GM19238 (cell line): Measurements from ENCODE around the gene HSF4.
A peak's percentile ranks its signal among the peaks of the same experiment; 100 is the strongest.

ENCODE experiments used
- DNase-seq: peaks from one replicate; pipeline ENCODE4 v3.0.0; 2011; ENCODE audit warnings: low spot score; ENCODE audit not compliant: insufficient read length

Gene HSF4

DNA sequence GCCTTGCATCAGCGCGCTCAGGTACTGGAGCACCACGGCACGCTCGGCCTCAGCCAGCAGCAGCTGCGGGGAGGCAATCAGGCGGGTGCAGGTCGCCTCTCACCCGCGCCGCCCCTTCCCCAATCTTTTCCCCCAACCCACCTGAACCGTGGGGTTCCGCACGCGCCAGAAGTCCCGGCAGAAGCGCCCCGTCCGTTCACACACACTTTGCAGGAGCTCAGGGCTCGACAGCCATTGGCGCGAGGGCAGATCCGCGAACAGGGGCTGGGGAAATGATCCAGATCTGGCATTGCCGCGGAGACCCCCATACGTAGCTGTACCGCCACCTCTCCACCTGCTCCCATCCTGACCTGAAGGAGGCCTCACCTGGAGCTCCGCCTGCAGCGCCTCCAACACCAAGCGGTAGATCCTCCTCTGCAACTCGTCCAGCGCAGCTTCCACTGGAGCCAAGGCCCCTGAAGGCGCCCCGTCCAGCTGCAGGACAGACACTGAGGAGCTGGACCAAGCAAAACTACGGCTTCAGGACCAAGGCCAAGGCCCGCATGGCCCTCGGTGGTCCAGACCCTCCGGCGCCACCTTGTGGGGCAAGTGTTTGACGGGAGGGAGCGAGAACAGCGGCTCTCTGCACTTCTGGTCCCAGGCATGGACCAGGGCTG lies 20.6 kb downstream of the HSF4 start:
- peak; percentile 76 for DNase-seq

DNA sequence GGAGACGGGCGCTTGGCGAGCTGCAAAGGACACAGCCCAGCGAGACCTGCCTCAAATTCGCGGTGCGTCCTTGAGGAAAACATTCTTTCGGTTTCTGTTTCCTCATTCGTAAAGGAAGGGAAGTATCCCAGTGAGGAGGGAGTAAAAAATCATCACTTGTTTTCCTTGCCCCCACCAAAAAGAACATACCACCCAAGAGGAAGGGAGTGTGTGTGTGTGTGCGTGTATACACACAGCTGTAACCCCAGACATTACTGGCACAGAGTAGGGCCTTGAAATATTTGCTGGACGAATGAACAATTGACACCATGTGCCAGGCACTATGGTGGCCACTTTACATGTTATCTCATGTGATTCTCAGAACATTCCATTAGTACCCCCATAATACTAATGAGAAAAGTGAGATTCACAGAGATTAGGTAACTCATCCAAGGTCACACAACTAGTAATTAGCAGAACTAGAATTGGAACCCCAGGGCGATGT lies 21.1 kb downstream of the HSF4 start:
- DNase-seq = no peak

DNA sequence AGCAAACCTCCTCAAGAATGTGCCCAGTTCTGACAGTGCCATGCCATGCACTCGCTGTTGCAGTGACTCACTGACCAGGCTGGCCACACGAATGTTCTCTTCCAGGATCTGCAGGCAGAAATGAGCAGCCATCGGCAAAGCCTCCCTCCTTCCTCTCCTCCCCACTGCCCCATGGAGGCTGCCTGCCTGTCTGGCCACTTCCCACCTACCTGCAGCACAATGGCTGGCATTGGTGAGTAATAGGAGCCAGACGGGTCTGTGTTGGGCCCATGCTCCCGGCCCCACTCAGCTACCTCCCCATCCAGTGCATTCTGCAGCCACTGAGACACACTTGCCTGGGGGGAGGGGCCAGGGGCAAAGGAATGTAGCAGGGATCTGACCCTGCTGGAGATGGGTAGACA lies 22.0 kb downstream of the HSF4 start:
- no peak for DNase-seq

DNA sequence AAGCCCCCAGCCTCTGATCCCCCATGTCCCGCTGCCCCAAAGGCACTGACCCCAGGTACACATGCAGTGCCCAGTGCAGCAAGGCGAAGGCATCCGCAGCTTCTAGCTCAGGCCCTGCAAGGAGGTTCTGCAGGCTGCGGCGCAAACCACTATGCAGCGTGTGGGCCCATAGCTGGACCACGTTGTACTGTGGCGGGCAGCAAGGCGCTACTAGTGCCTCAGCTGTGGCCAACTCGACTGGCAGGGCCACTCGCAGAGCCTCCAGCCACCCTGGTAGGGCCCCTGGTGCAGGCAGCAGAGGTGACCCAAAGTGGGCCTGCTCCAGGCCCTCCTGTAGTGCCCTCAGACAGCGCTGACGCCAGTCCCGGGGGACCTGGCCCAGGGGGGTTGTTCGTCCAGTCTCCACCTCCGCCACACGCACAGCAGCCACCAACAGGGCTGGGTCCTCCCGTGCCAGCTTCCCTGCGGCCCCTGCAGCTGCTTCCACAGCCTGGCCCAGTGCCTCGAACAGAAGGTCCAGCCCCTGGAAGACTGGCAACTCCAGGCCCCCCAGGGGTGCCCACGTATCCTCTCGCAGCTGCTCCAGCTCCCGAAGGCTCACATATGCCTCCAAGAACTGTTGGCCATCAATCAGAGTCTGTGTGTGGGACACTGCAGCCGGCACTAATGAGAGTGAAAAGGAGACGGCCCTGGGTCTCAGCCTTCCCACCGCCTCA lies 22.8 kb downstream of the HSF4 start:
- no peak for DNase-seq

DNA sequence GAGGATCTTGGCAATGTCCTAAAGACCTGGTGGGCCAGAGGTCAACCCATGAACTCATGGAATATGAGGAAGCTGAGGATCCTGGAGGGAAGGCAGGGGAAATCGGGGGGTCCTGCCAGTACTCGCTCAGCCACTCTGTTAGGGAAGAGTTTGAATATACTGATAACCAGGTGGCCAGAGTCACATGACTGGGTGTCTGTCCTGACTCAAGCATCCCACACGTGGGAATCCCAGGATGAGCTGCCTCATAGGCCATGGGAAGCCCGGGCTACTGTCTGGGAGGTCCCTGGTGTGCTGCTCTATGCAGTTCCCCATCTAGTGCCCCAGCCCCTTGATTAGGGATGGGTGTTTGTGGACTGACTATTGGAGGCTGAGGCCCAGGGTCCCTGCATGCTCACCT lies 23.8 kb downstream of the HSF4 start:
- no peak for DNase-seq

DNA sequence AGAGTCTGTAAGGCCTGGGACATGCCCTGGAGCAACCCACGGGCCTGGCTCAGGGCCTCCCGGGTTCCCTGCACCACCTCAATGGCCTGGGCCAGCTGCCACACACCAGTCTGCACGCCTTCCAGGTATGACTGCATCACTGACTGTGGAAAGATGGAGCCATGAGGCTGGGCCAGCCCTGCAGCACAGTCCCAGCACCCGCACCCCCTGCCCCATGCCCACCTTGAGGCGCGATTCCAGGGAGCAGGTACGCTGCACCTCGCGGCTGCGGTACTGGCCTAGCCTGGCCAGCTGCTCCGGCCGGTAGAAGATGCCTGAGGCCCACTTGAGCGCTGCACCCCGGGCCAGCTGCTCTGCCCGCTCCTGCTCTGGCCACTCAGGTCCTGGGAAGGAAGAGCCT lies 24.3 kb downstream of the HSF4 start:
- DNase-seq = no peak

DNA sequence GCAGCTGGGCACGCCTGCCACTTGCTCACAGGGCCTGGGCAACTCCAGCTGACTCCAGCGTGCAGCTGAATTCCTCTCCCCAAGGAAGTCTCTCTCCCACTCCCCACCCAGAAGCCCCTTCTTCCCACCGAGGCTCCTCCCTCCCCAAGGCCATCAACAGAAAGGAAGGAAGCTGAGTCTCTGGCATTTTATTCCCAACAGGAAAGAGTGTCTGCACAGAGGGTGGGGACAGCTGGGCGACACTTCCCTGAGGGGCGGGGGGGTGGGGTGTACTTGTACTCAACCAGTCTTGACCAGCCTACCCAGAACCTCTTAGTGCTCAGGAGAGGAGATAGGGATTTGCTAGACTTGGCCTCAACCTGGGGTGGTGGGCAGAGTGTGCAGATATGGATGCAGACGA lies 25.5 kb downstream of the HSF4 start, which contains the start of gene EXOC3L1:
TSS of gene EXOC3L1 (minus strand) at position 96 of the 400 bp plus-strand sequence. CDS start 460 bp downstream, outside the sequence.
- no peak for DNase-seq

DNA sequence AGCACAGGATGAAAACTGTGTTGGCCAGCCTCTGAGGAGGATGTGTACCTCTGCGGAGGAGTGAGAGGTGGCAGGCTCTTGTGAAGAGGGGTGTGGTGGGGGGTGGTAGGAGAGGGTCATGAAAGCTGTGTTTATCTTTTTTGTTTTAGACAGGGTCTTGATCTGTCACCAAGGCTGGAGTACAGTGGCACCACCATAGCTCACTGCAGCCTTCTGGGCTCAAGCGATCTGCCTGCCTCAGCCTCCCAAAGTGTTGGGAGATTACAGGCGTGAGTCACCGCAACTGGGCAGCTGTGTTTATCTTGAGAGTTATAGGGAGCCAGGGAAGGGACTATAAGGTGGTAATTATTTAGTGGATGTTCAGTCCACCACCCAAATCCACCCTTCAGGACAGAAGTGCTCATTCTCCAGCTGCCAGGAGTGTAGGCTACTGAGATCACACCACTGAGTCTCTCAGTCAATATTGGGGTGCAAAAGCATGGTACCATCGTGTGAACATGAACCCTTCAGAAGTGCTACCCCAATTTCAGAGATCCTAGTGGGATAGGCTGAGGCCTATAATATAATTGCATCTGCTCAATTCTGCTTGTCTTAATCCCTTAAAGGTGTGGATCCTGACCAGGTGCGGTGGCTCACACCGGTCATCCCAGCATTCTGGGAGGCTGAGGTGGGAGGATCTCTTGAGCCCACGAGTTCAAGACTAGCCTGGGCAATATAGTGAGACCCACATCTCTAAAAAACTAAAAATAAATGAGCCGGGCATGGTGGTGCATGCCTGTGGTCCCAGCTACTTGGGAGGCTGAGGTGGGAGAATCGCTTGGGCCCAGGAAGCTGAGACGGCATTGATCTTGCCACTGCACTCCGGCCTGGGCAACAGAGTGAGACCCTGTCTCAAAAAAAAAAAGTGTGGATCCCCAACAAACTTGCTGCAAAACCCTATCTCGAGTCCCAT lies 26.2 kb downstream of the HSF4 start:
- no peak for DNase-seq

DNA sequence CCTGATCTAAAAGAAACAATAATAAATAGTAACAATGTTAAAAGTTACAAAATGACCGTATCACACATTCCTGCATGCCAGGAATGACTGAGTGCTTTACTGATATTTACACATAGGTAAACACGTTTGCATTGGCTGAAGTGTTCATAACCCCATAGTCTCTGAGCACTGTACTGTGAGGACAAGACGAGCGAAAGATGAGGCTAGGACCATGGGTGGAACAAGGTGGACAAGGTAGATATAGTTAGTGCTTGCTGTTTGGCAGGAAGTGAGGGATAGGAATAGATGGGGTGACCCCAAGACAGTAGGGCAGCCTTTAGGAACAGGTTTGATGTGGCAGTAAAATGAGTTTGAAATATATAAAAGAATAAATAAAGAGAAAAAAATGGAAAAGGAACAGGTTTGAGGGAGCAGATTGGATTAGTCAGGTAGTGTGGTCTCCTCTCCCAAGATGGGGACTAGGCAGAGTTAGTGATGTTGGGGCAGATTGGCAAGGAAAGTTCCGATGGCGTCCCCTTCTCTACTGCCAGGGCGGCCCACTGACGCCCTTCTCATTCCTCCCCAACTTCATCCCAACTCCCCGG lies 27.0 kb downstream of the HSF4 start:
- DNase-seq = no peak

DNA sequence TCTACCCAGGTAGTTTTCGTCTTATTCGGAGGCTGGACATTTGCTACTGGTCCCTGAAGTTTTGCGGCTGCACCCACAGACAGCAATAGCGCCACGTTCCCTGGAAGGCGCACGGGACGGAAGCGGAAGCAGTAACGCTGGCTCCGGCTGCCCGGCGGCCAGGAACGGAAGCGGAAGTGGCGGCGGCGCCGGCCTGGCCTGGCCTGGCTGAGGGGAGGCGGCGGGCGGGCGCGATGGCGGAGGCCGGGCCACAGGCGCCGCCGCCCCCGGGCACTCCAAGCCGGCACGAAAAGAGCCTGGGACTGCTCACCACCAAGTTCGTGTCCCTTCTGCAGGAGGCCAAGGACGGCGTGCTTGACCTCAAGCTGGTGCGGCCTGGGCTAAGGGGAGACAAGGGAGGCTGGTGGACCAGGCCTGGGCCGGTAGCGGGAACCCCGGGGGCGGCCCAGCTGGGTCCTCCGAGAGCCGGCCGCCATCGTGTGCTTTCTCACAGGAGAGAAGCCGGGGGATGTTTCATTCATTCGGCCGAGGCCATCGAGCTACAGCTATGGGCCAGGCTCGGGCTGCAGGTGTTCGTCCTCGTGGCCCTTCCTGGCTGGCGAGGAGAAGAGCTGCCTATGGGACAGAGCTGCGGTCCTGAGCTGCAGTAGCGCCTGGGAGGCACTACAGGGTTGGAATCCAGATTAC lies 27.6 kb downstream of the HSF4 start, which contains the start of gene E2F4:
TSS of gene E2F4 (plus strand) at position 161 of the 687 bp plus-strand sequence. CDS start at position 234, 73 bp downstream.
- DNase-seq = peak; percentile 98

DNA sequence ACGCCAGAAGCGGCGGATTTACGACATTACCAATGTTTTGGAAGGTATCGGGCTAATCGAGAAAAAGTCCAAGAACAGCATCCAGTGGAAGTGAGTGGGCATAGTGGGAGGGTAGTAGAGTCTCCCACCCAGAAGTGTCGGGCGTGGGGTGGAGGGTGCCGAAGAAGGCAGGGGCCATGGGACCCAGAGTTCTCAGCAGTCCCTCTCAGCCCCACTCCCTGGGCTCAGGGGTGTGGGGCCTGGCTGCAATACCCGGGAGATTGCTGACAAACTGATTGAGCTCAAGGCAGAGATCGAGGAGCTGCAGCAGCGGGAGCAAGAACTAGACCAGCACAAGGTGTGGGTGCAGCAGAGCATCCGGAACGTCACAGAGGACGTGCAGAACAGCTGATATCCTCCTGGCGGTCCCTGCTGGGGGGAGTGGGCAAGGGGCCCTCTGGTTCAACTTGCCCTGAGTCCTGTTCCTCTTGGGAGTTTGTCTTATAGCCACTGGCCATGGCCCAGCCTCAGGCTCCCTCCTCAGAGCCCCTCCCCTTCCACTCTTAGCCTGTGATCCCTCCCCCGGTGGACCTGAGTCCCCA lies 28.3 kb downstream of the HSF4 start:
- no peak for DNase-seq

DNA sequence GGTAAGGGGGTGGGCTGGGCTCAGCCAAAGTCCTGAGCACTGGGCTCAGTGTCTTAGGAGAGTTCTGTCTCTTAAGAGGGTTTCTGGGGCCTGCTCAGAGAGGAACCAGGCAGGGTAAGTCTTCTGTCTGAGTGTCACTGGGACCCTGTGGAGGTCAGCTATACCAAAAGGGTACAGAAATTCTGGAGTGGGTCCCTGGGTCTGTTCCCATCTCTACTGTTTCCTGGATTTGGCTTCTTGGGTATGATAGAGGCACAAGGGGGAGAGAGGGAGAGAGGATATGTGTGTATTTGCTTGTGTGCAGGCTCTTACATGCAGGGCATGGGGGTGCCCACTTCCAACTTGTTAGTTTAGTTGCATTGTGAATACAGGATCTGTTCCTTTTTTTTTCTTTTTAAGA lies 29.0 kb downstream of the HSF4 start:
- DNase-seq = no peak

DNA sequence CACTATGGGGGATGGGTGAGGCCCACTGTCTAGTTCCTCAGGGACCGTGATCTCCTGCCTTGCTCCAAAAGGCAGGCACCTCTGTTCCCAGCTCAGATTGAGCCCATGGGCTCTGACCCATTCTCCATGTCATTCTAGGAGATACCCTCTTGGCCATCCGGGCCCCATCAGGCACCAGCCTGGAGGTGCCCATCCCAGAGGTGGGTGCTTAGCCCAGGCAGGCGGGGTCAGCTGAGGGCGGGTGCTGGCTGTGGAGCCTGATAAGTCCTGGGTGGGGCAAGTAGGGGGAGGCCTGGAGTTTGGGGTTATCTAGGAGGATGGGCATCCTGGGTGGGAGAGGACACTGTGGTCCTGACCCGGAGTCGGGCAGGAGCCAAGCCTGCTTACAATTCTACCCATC lies 29.7 kb downstream of the HSF4 start:
- DNase-seq = no peak

DNA sequence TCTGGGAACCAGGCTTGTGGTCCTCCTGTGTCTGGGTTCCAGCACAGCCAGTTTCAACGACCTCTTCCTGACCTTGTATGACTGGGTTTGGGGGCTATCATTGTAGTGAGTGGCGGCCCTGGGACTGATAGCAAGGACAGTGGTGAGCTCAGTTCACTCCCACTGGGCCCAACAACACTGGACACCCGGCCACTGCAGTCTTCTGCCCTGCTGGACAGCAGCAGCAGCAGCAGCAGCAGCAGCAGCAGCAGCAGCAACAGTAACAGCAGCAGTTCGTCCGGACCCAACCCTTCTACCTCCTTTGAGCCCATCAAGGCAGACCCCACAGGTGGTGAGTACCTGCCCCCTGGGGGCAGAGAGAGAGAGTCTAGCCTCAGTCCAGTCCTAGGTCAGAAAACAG lies 31.1 kb downstream of the HSF4 start:
- no peak for DNase-seq

DNA sequence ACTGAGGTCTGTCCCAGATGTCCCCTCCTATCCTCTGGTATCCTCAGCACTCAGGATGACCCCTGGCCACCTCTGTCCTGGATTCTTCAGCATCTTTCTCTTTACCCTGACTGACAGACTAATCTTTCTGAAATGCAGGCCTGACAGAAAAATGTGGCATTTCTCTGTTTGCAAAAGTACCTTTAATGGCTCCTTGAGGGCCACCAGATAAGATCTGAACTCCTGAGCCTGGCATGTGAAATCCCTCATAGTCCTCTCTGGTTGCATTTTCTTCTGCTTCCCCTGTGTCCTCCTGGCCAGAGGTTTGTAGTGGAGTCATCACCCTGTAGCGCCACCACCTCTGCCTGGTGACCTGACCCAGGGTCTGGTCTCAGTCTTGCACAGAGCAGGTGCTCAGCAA lies 32.3 kb downstream of the HSF4 start:
- DNase-seq = no peak

DNA sequence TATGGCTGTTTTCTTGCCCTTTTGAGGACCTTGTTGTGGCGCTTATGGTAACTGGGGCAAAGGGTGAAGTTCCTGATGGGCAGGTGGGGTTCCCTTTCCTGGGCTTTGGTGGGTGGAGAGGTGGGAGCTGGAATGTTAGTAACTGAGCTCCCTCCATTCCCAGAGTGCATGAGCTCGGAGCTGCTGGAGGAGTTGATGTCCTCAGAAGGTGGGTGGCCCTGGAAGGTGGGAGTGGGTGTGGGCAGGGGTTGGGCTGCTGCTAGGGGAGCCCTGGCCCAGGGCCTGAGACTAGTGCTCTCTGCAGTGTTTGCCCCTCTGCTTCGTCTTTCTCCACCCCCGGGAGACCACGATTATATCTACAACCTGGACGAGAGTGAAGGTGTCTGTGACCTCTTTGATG lies 33.2 kb downstream of the HSF4 start:
- DNase-seq = no peak

DNA sequence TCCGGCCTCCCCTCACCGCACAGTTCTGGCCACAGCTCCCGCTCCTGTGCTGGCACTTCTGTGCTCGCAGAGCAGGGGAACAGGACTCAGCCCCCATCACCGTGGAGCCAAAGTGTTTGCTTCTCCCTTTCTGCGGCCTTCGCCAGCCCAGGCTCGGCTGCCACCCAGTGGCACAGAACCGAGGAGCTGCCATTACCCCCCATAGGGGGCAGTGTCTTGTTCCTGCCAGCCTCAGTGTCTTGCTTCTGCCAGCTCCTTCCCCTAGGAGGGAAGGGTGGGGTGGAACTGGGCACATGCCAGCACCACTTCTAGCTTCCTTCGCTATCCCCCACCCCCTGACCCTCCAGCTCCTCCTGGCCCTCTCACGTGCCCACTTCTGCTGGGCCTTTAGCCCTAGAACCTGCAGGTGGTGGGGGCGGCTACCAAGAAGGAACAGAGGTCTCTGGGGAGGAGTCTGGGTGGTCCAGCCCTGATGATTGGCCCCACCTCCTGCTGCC lies 33.7 kb downstream of the HSF4 start:
- DNase-seq = no peak

DNA sequence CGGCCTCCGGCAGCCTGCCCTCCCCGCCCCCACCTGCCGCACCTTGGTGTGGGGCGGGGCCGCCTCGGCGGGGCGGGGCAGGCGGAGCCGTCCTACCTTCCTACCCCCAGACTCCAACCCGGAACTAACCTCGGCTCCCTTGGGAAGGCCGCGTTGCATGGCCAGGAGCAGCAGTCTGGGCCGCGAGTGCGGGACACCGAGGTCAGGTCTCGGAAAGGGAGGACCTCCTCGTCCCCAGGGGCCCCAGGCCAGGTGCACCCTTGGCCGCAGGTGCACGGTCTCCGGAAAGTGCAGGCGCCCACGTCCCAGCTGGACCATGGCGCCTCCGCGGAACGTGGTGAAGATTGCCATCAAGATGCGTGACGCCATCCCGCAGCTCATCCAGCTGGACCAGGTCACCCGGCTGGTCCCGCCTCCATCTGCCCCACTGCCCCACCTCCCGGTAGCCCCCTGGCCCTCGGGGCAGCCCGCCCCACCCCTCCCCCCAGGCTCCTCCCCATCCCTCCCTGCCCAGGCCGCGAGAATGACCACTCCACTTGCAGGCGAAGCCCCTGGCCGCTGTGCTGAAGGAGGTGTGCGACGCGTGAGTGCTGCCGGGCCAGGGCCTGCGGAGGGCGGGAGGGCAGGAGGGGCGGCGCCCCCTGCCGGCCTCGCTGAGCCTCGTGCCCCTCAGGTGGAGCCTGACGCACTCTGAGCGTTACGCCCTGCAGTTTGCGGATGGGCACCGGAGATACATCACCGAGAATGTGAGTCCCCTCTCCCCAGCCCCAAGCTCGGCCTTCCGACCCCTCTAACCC lies 34.7 kb downstream of the HSF4 start, which contains the start of gene ELMO3:
TSS of gene ELMO3 (plus strand) at position 121 of the 797 bp plus-strand sequence. CDS start at position 317, 196 bp downstream.
- no peak for DNase-seq

DNA sequence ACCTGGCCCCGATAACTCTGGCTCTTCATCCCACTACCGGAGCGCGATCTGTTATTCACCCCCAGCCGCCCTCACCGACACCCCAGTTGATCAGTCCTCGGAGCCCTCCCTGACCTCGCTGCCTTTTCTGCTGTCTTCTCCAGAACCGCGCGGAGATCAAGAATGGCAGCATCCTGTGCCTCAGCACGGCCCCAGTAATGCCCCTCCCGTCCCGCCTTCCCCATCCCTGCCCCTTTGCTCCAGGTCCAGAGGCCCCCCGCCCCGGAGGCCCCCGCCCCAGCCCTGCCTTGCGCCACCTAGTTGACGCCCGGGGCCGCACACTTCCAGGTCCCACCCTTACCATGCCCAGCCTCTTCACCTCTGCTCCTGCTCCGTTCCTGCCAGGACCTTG lies 35.3 kb downstream of the HSF4 start:
- DNase-seq = no peak
